Endothelial cell of umbilical vein (primary cell): ENCODE data around the gene RASGRF1. TPM values are rescaled to one million over a fixed set of nuclear protein-coding genes. Genes with fewer than 3 reads are reported as not detected.

Source experiments
- BruUV-seq: library from RNA; stranded (reverse); fragments of 400-500 nt; replicated peaks from 2 replicates; lab custom pipeline; 2021; lab: Mats Ljungman, UMichigan
- CTCF ChIA-PET: fragments of 300-600, 350-600 bp; sonication (Branson Sonifier 250); formaldehyde crosslinking; loops from one replicate; lab custom pipeline; 2021; ENCODE audit warnings: antibody characterized with exemption, inconsistent platforms; lab: Charles Lee
- POLR2A ChIA-PET: fragments of 300-600, 350-600 bp; sonication (Branson Sonifier 250); formaldehyde crosslinking; loops from one replicate; lab custom pipeline; 2021; ENCODE audit warnings: antibody characterized with exemption, inconsistent platforms; lab: Charles Lee
- DNase-seq: peaks from one replicate; pipeline ENCODE4 v3.0.0-alpha.2; 2011; ENCODE audit warnings: low read depth, low spot score
- FAIRE-seq: peaks from 2 replicates; lab custom pipeline; 2011; peaks lifted over from hg19 to GRCh38; lab: Jason Lieb, UNC
- H2AFZ ChIP-seq: 2 replicates; pipeline ENCODE4 v1.6.0; 2012; ENCODE audit warnings: low read depth, low read length, control low read depth, inconsistent platforms
- H3K27ac ChIP-seq: 2 replicates; pipeline ENCODE4 v1.5.1; 2011; ENCODE audit warnings: low read depth, mild to moderate bottlenecking, control low read depth, low read length, moderate library complexity; ENCODE audit not compliant: insufficient read depth
- H3K27me3 ChIP-seq, 2 experiments: 2 replicates each; pipeline versions ENCODE4 v1.6.0 to v1.6.1; 2011; ENCODE audit warnings: low read length in 2 of 2, mixed read lengths in 1 of 2; ENCODE audit not compliant: control insufficient read depth in 2 of 2, insufficient read depth in 2 of 2
- H3K36me3 ChIP-seq, 2 experiments: 2 replicates in 1 of 2; 3 replicates in 1 of 2; pipeline ENCODE4 v1.5.1; 2011; ENCODE audit warnings: low read length in 2 of 2, mild to moderate bottlenecking in 1 of 2, moderate library complexity in 1 of 2; ENCODE audit not compliant: control insufficient read depth in 2 of 2, insufficient read depth in 2 of 2; ENCODE audit errors: extremely low read depth in 1 of 2
- H3K4me1 ChIP-seq: 3 replicates; pipeline ENCODE4 v1.5.1; 2011; ENCODE audit warnings: mild to moderate bottlenecking, low read length; ENCODE audit not compliant: control insufficient read depth, insufficient read depth; ENCODE audit errors: extremely low read depth
- H3K4me2 ChIP-seq: 2 replicates; pipeline ENCODE4 v1.6.1; 2011; ENCODE audit warnings: low read length, control low read depth, mixed read lengths; ENCODE audit not compliant: insufficient read depth
- H3K4me3 ChIP-seq, 3 experiments: fragments of 200-600 bp in 1 of 3; sonication (generic), shearing (Covaris generic) in 1 of 3; replicated peaks in 1 of 3; 2 replicates each; pipeline ENCODE4 v1.5.1; 2011 to 2016; ENCODE audit warnings: control low read depth in 3 of 3, low read length in 3 of 3, mild to moderate bottlenecking in 2 of 3, inconsistent platforms in 1 of 3, low read depth in 1 of 3, moderate library complexity in 1 of 3; ENCODE audit not compliant: insufficient read depth in 1 of 3
- H3K79me2 ChIP-seq: 2 replicates; pipeline ENCODE4 v1.6.0; 2012; ENCODE audit warnings: low read length, inconsistent platforms; ENCODE audit not compliant: control insufficient read depth, insufficient read depth
- H3K9ac ChIP-seq: replicated peaks from 2 replicates; pipeline ENCODE3; 2011; ENCODE audit warnings: low read length, control low read depth; ENCODE audit not compliant: insufficient read depth; ENCODE audit errors: extremely low read depth
- H3K9me1 ChIP-seq: replicated peaks from 3 replicates; pipeline ENCODE4 v1.6.0; 2011; ENCODE audit warnings: mild to moderate bottlenecking, low read length; ENCODE audit not compliant: control insufficient read depth, insufficient read depth; ENCODE audit errors: extremely low read depth
- H3K9me3 ChIP-seq: replicated peaks from 2 replicates; pipeline ENCODE4 v1.5.1; 2012; ENCODE audit warnings: low read length, inconsistent platforms; ENCODE audit not compliant: control insufficient read depth, insufficient read depth
- H4K20me1 ChIP-seq: replicated peaks from 2 replicates; pipeline ENCODE3; 2011; ENCODE audit warnings: mild to moderate bottlenecking, low read length; ENCODE audit not compliant: control insufficient read depth, insufficient read depth; ENCODE audit errors: extremely low read depth
- CTCF ChIP-seq, 2 donors: IDR thresholded peaks; 1 replicate in 1 of 2; 2 replicates in 1 of 2; pipeline ENCODE4 v1.5.1; 2011; ENCODE audit warnings: low read length in 2 of 2, mild to moderate bottlenecking in 2 of 2, moderate library complexity in 2 of 2, control low read depth in 1 of 2, inconsistent platforms in 1 of 2, low read depth in 1 of 2; ENCODE audit not compliant: insufficient read depth in 1 of 2; ENCODE audit errors: extremely low read depth in 1 of 2
- EZH2 ChIP-seq: IDR thresholded peaks from 2 replicates; pipeline ENCODE4 v1.6.1; 2012; ENCODE audit warnings: borderline replicate concordance, low read depth, mild to moderate bottlenecking, moderate library complexity, low read length, inconsistent platforms; ENCODE audit not compliant: severe bottlenecking
- FOS ChIP-seq: IDR thresholded peaks from 2 replicates; pipeline ENCODE4 v1.6.1; 2011; ENCODE audit warnings: mild to moderate bottlenecking, low read length, moderate library complexity, borderline replicate concordance; ENCODE audit not compliant: insufficient read depth
- GATA2 ChIP-seq: IDR thresholded peaks from 2 replicates; pipeline ENCODE4 v1.7.0; 2011; ENCODE audit warnings: low read depth, mild to moderate bottlenecking, moderate library complexity, mixed read lengths, low read length; ENCODE audit not compliant: insufficient read length, insufficient read depth
- JUN ChIP-seq: IDR thresholded peaks from 2 replicates; pipeline ENCODE4 v1.6.1; 2011; ENCODE audit warnings: borderline replicate concordance, low read depth; ENCODE audit not compliant: insufficient read length, insufficient read depth
- MAX ChIP-seq: IDR thresholded peaks from 2 replicates; pipeline ENCODE4 v1.6.1; 2011; ENCODE audit not compliant: insufficient read depth, insufficient read length
- MYC ChIP-seq: IDR thresholded peaks from one replicate; pipeline ENCODE4 v1.6.1; 2011; ENCODE audit warnings: mild to moderate bottlenecking, low read depth, low read length
- POLR2A ChIP-seq: IDR thresholded peaks from 2 replicates; pipeline ENCODE4 v1.6.1; 2012; ENCODE audit warnings: low read depth, mild to moderate bottlenecking, control low read depth, low read length
- POLR2AphosphoS5 ChIP-seq: IDR thresholded peaks from 2 replicates; pipeline ENCODE4 v1.6.1; 2012; ENCODE audit warnings: low read depth, mild to moderate bottlenecking, control low read depth, low read length, moderate library complexity; ENCODE audit not compliant: insufficient read depth
- dilution Hi-C: fragments of 300-500 bp; cut with MboI; formaldehyde crosslinking; loops from one replicate; pipeline ENCODE4 v1.15.0; 2019; ENCODE audit warnings: low sequenced_read_pairs; ENCODE audit not compliant: extremely low pct_ligation_motif_present
- intact Hi-C: fragments of 100-400 bp; cut with micrococcal nuclease; formaldehyde crosslinking; loops from one replicate; pipeline ENCODE4 v1.10.0; 2022
- polyA plus RNA-seq, 4 experiments: library from polyadenylated mRNA; depleted of rRNA in 3 of 4; stranded (reverse) in 3 of 4; unstranded in 1 of 4; fragments of >200 nt; gene quantifications; 2 replicates each; pipeline versions ENCODE4 v1.2.1 to v1.2.3, GENCODE V29; 2011 to 2012; ENCODE audit warnings: missing spikeins in 1 of 4
- total RNA-seq: library from RNA; stranded (reverse); gene quantifications from 2 replicates; pipeline ENCODE4 v1.2.3, GENCODE V29; 2021

RASGRF1 gene
- total and polyA plus RNA-seq, 2 donors (not counting 3 experiments of a cell fraction or from before 2014, with no cell fraction given), result 0.04 TPM; not detected in 1

GRCh38 chr15:79006071-79006470, 84.5 kb downstream of the RASGRF1 start:
- ChIA-PET CTCF (interaction anchor here (1.7 to 3.9 kb wide), 5 partner anchors 18 to 96 kb away, joined by 9 to 86 read pairs (median 18); no protein-coding TSS in a partner anchor), POLR2A (no interaction called here)
- H3K9me3 ChIP-seq, result no peaks in the 10 kb centered on the region
- no TSS peak for BruUV-seq
- H3K79me2 ChIP-seq, result no peaks in the 10 kb centered on the region
- FAIRE-seq (no peak), DNase-seq (no peak)
- H3K4me2 ChIP-seq, result no peak overlapping the region
- H3K36me3 ChIP-seq, result no peaks in the 10 kb centered on the region
- dilution Hi-C loops (no loop called here), intact Hi-C loops (no loop called here)
- no peak overlapping the region for H3K9ac ChIP-seq
- peaks cover 12% of the 10 kb centered on the region for H3K4me1 ChIP-seq
- TF ChIP-seq FOS (no peak), GATA2 (no peak), EZH2 (no peak), MYC (no peak), JUN (no peak), POLR2AphosphoS5 (no peak), MAX (no peak), POLR2A (no peak), CTCF (IDR thresholded peaks at IDR 0.05; ENCODE audit: extremely low read depth in 1 of 2, insufficient read depth in 1 of 2, low read depth in 1 of 2, low read length in 2 of 2) (no peak)
- H4K20me1 ChIP-seq, result no peaks in the 10 kb centered on the region
- H2AFZ ChIP-seq, result no peak overlapping the region
- no peaks in the 10 kb centered on the region for H3K9me1 ChIP-seq
- H3K27ac ChIP-seq, result no peak overlapping the region
- H3K27me3 ChIP-seq, result peaks cover 0 to 3% of the 10 kb centered on the region in 2 experiments
- no peak overlapping the region for H3K4me3 ChIP-seq
